GM13976 (cell line): ENCODE measurements around the gene CRBN.

ENCODE experiments used
- DNase-seq: peaks from one replicate; pipeline ENCODE4 v3.0.0; 2012; ENCODE audit warnings: low spot score
- in situ Hi-C: fragments of 300-500 bp; cut with MboI; formaldehyde crosslinking; loops from one replicate; pipeline ENCODE4 v1.12.0; 2022; ENCODE audit warnings: low sequenced_read_pairs, mixed read lengths, inconsistent platforms; ENCODE audit not compliant: unreplicated experiment
- TF ChIP-seq, protein P1 (sequence below): IDR thresholded peaks from 2 replicates; pipeline ENCODE4 v1.5.1; 2012; ENCODE audit warnings: borderline replicate concordance, mild to moderate bottlenecking; ENCODE audit not compliant: insufficient read depth; ENCODE audit errors: extremely low read depth, missing control alignments, control extremely low read depth

The CRBN gene

DNA sequence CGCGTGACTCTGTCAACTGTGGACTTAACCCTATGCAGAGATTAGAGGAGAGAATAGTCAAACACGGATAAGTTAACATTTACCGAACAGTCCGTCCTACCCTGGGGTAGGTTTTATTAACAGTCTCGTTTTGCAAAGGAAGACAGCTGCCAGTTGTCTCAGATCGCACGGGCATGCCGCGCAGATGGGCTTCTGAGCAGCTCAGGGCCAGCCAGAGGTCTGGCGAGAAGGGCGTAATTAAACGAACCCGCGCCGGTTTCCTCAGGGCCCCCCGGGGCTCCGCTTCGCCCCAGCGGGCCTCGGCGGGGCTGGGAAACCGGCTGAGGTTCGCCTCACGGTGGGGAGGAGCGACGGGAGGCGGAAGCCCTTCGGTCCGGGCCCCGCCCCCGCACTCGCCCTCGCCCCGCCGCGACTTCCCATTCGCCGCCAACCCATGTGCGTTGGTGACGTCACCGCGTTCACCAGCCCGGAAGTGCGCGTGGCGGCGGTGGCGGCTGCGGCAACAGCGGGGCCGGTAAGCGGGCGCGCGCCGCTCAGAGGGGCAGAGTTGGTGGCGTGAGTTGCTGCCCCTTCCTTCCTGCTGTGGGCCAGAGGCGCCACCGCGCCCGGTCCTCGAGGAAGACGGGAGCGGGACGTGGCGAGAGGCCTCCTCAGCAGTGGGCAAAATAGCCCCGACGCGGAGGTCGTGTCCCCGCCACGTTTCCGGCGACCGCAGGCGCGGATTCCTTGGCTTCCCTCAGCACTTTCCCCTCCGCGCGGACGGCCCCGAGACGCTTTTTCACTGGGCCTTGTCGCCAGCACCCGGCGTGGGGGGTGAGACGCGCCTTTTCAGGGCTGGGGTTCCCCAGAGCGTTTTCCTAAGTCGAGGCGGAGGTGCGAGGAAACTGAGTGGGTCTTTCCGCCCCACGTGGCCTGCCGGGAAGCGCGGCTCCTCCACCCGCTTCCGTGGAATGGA, 52.7 kb downstream of the CRBN start, which contains the start of gene TRNT1:
Gene TRNT1, plus strand, starts transcription at position 464 of the 955 bp plus-strand sequence. CDS start 2,101 bp downstream, outside the sequence.
- in situ Hi-C loops: no loop called here
- TF ChIP-seq, protein P1, sequence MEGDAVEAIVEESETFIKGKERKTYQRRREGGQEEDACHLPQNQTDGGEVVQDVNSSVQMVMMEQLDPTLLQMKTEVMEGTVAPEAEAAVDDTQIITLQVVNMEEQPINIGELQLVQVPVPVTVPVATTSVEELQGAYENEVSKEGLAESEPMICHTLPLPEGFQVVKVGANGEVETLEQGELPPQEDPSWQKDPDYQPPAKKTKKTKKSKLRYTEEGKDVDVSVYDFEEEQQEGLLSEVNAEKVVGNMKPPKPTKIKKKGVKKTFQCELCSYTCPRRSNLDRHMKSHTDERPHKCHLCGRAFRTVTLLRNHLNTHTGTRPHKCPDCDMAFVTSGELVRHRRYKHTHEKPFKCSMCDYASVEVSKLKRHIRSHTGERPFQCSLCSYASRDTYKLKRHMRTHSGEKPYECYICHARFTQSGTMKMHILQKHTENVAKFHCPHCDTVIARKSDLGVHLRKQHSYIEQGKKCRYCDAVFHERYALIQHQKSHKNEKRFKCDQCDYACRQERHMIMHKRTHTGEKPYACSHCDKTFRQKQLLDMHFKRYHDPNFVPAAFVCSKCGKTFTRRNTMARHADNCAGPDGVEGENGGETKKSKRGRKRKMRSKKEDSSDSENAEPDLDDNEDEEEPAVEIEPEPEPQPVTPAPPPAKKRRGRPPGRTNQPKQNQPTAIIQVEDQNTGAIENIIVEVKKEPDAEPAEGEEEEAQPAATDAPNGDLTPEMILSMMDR: no peak
- DNase-seq: peak; percentile 97

DNA sequence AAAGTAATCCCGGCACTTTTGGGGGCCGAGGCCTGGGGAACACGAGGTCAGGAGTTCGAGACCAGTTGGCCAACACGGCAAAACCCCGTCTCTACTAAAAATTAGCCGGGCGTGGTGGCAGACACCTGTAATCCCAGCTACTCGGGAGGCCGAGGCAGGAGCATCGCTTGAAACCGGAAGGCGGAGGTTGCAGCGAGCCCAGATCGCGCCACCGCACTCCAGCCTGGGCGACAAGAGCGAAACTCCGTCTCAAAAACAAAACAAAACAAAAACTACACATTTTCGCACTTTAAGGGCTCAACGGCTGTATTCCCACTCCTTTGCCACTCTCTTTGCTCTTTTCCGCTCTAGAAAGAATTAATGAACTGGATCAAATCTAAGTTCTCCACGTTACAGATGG, 53.5 kb downstream of the CRBN start:
- TF ChIP-seq, protein P1: no peak
- no peak for DNase-seq
- in situ Hi-C loops: no loop called here

DNA sequence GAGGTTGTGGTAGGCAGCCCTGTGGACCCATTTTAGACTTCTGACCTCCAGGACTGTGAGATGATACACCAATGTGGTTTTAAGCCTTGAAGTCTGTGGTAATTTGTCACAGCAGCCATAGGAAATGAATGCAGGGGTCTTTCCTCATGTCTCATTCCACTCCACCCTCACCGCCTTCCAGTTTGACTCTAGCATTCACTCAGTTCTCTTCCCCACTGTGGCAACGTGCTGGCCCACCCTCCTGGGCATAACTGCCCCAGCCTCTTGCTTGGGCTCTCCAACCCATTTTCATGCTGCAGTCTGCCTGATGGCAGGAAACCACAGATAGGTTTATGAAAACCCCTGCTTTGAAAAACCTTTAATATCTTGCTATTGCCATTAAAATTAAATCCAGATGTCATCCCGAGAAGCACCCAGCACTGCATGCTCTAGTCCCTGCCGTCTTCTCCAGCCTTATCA, 60.1 kb downstream of the CRBN start:
- TF ChIP-seq, protein P1: no peak
- in situ Hi-C loops: no loop called here
- DNase-seq: no peak

DNA sequence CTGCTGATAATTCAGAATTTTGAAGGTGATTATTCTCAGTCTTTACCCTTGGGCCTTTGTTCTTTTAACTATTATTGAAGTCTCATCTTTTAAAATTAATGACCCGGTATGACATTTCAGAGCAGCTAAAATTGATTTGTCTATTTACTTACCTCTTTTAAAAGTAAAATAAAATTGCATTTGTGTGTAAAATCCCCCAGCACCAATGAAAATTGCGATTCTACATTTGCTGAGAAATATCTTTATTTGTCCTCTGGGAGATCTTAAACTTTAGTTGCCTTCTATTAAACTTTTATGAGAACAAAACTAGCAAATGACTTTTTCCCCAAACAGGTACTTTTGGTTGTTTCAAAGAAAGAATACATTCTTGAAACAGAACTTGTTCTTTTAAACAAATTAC, 61.8 kb downstream of the CRBN start:
- DNase-seq: no peak
- in situ Hi-C loops: no loop called here
- TF ChIP-seq, protein P1: no peak

DNA sequence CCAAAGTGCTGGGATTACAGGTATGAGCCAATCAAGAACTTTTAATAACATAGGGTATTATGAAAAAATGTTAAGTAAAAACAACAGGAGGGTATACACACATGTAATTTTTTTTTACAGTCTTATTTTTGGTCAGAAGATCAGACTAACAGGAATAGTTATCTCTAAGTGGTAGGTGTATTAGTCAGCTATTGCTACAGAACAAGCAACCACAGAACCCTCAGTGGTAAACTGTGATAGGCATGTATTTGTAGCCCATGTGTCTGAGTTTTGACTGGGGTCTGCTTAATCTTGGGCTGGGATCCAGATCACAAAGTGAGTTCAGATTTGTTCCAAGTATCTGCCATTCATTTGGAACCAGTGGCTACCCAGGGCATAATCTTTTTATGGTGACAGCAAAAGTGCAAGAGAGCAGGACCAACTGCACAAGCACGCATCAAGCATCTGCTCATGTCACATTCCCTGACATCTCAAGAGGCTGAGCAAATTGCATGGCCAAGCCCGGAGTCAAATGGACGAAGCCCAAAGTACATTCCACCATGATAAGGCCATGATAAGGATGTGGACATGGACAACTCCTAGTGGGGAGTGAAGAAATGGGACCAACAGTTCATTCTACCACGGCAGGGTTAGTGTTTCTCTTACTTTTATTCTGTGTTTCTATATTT, 66.3 kb downstream of the CRBN start:
- DNase-seq: no peak
- TF ChIP-seq, protein P1: no peak
- in situ Hi-C loops: no loop called here

DNA sequence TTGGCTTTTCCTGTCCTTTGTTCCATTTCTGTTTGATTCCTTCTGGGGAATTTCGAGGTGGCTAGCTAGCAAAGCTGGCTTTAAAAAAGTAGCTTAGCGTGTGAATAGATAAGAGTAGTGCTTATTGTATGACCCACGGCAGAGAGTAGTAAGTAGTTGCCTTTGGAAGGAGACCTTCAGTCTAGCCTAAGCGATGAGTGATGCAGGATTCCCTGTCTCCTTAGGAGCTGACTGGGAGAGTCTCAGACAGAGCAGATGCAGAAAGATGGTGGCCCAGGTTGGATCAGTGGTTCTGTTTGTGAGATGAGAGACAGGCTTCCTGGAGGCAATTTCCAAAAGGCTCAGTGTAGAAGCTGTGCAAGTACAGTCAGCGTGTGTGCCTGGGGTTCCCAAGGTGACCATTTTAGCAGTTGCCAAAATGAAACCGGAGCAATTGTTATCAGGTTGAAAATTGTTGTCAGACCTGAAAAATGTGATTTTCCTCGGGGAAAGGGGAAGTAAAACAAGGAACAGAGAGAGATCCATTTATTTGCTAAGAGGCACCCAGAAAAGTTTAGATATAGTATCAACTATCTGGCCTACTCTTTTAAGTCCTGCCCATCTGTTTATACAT, 68.6 kb downstream of the CRBN start:
- in situ Hi-C loops: no loop called here
- no peak for DNase-seq
- TF ChIP-seq, protein P1: no peak
